Fibroblast of lung (primary cell): ENCODE measurements around the gene DNAH1.

ENCODE experiments used
- EZH2 ChIP-seq: IDR thresholded peaks from 2 replicates; pipeline ENCODE4 v1.5.1; 2012; ENCODE audit warnings: low read length, control low read depth, mild to moderate bottlenecking; ENCODE audit errors: missing control alignments
- TF ChIP-seq, protein P1 (sequence below), 2 donors: IDR thresholded peaks in 1 of 2; conservative IDR thresholded peaks in 1 of 2; 1 replicate in 1 of 2; 2 replicates in 1 of 2; pipeline ENCODE4 v1.5.1; 2011 to 2012; ENCODE audit warnings: low read length in 2 of 2, control low read depth in 1 of 2, inconsistent platforms in 1 of 2, low read depth in 1 of 2, mild to moderate bottlenecking in 1 of 2

DNA sequence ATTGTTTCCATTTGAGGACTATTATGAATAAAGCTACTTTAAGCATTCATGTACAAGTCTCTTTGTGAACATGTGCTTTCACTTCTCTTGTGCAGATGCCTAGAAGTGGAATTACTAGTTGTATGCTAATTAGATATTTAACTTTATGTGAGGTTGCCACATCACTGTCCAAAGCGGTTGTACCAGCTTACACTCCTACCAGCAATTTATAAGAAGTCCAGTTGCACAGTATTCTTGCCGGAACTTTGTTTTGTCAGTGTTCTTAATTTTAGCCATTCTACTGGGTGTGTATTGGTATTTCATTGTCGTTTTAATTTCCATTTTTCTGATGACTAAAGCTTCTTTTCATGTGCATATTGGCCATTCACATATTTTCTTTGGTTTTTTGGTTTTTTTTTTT lies 99.7 kb downstream of the DNAH1 start:
- TF ChIP-seq, protein P1, sequence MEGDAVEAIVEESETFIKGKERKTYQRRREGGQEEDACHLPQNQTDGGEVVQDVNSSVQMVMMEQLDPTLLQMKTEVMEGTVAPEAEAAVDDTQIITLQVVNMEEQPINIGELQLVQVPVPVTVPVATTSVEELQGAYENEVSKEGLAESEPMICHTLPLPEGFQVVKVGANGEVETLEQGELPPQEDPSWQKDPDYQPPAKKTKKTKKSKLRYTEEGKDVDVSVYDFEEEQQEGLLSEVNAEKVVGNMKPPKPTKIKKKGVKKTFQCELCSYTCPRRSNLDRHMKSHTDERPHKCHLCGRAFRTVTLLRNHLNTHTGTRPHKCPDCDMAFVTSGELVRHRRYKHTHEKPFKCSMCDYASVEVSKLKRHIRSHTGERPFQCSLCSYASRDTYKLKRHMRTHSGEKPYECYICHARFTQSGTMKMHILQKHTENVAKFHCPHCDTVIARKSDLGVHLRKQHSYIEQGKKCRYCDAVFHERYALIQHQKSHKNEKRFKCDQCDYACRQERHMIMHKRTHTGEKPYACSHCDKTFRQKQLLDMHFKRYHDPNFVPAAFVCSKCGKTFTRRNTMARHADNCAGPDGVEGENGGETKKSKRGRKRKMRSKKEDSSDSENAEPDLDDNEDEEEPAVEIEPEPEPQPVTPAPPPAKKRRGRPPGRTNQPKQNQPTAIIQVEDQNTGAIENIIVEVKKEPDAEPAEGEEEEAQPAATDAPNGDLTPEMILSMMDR (conservative IDR thresholded peaks at IDR 0.05 in 1 of 2, IDR thresholded peaks at IDR 0.05 in 1 of 2; ENCODE audit: low read depth in 1 of 2, low read length in 2 of 2): no peak
- no peak for TF ChIP-seq EZH2
